ENCODE results near the gene NOS1. TPM values are rescaled to one million over a fixed set of nuclear protein-coding genes. Genes with fewer than 3 reads are reported as not detected.

Gene NOS1
- total and polyA plus RNA-seq, 2 donors (not counting 1 experiment from before 2014, with no cell fraction given) = under 0.01 TPM; not detected in 1

DNA sequence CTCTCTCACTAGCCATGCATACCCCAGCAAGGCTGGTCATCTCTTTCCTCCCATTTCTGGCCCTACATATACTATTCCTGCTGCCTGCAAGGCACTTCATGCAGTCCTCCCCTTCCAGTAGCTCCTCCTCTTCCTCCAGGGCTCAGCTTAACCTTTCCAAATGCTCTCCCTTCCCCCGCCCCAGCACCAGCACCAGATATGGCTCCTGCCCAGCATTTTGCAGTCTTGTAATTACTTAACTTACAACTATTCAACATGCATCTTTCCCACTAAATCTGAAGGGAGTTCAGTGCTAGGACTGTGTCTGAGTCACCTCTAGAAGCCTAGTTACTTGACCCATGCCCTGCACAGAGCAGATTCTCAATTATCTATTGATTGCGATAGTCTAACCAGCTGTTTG lies 169.4 kb downstream of the NOS1 start:
- no peak overlapping the region for H2AFZ ChIP-seq (ENCODE audit: low read length)
- no peaks in the 10 kb centered on the region for H3K27me3 ChIP-seq (ENCODE audit: control insufficient read depth, insufficient read depth, low read length)
- no peaks in the 10 kb centered on the region for H3K4me1 ChIP-seq (ENCODE audit: control insufficient read depth, extremely low read depth, insufficient read depth, low read length)
- no peak overlapping the region for H3K4me2 ChIP-seq (ENCODE audit: extremely low read depth, insufficient read depth, low read length)
- H4K20me1 ChIP-seq (ENCODE audit: control insufficient read depth, extremely low read depth, insufficient read depth, low read length) = no peaks in the 10 kb centered on the region
- peaks cover 14% of the 10 kb centered on the region for H3K79me2 ChIP-seq (ENCODE audit: control insufficient read depth, insufficient read depth, low read length)
- H3K9me3 ChIP-seq (ENCODE audit: control insufficient read depth, insufficient read depth, low read depth, low read length) = no peaks in the 10 kb centered on the region
- DNase-seq (ENCODE audit: low read depth in 2 of 2) = no peak
- no peaks in the 10 kb centered on the region for H3K36me3 ChIP-seq (ENCODE audit: control insufficient read depth, insufficient read depth, low read length)
- H3K4me3 ChIP-seq (replicated peaks in 1 of 4; ENCODE audit: control extremely low read depth in 1 of 4, insufficient read depth in 1 of 4, low read depth in 3 of 4, low read length in 4 of 4) = no peak overlapping the region
- no peak overlapping the region for H3K9ac ChIP-seq (ENCODE audit: insufficient read depth, low read length)
- TF ChIP-seq EZH2 (IDR thresholded peaks at IDR 0.05; ENCODE audit: low read length, missing control alignments) = no peak
- TF ChIP-seq, protein P1, sequence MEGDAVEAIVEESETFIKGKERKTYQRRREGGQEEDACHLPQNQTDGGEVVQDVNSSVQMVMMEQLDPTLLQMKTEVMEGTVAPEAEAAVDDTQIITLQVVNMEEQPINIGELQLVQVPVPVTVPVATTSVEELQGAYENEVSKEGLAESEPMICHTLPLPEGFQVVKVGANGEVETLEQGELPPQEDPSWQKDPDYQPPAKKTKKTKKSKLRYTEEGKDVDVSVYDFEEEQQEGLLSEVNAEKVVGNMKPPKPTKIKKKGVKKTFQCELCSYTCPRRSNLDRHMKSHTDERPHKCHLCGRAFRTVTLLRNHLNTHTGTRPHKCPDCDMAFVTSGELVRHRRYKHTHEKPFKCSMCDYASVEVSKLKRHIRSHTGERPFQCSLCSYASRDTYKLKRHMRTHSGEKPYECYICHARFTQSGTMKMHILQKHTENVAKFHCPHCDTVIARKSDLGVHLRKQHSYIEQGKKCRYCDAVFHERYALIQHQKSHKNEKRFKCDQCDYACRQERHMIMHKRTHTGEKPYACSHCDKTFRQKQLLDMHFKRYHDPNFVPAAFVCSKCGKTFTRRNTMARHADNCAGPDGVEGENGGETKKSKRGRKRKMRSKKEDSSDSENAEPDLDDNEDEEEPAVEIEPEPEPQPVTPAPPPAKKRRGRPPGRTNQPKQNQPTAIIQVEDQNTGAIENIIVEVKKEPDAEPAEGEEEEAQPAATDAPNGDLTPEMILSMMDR (conservative IDR thresholded peaks at IDR 0.05 in 1 of 2, IDR thresholded peaks at IDR 0.05 in 1 of 2; ENCODE audit: low read depth in 1 of 2, low read length in 2 of 2) = no peak
- H3K27ac ChIP-seq (ENCODE audit: insufficient read depth, low read length) = no peak overlapping the region

DNA sequence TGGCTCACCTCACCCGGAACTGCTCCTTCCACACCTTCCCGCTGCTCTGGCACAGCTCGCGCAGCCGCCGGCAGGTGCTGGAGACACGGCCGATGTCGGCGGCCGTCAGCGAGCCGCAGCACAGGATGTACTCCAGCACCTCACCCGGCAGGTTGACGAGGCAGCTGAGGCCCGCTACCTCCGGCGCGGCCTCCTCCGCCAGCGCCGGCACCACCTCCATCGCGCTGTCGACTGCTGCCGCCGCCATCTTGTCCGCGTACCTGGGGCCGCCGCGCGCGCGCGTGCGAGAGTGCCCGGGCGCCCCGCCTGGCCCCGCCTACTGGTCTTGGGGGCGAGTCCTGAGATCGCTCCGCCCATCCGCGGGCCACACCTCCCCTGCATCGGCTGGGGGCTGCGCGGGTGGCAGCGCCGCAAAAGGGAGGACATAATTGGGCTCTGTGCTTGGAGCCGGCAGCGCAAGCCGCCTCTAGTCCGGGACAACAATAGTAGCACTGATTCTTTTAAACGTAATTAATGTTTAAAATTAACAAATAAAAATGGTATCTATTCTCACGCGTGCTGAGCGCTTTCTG lies 171.1 kb downstream of the NOS1 start, which contains the start of gene FBXO21:
TSS of gene FBXO21 (minus strand) at position 261 of the 572 bp plus-strand sequence. CDS start at position 247, 14 bp downstream.
- Histone ChIP-seq H4K20me1 (ENCODE audit: control insufficient read depth, extremely low read depth, insufficient read depth, low read length) (no peaks in the 10 kb centered on the region), H2AFZ (ENCODE audit: low read length) (peak within 1 kb of the TSS; percentile 96), H3K27me3 (ENCODE audit: control insufficient read depth, insufficient read depth, low read length) (no peaks in the 10 kb centered on the region), H3K36me3 (ENCODE audit: control insufficient read depth, insufficient read depth, low read length) (no peaks in the 10 kb centered on the region), H3K4me3 (replicated peaks in 1 of 4; ENCODE audit: control extremely low read depth in 1 of 4, insufficient read depth in 1 of 4, low read depth in 3 of 4, low read length in 4 of 4) (peak within 1 kb of the TSS; percentile 82 to 94 (median 84)), H3K9me3 (ENCODE audit: control insufficient read depth, insufficient read depth, low read depth, low read length) (no peaks in the 10 kb centered on the region), H3K27ac (ENCODE audit: insufficient read depth, low read length) (peak within 1 kb of the TSS; percentile 58), H3K4me2 (ENCODE audit: extremely low read depth, insufficient read depth, low read length) (peak within 1 kb of the TSS; percentile 96), H3K9ac (ENCODE audit: insufficient read depth, low read length) (peak within 1 kb of the TSS; percentile 71), H3K4me1 (ENCODE audit: control insufficient read depth, extremely low read depth, insufficient read depth, low read length) (no peaks in the 10 kb centered on the region), H3K79me2 (ENCODE audit: control insufficient read depth, insufficient read depth, low read length) (peaks cover 14% of the 10 kb centered on the region)
- peak; percentile 75 to 79 for DNase-seq (ENCODE audit: low read depth in 2 of 2)
- TF ChIP-seq EZH2 (IDR thresholded peaks at IDR 0.05; ENCODE audit: low read length, missing control alignments) = no peak
- TF ChIP-seq, protein P1 (conservative IDR thresholded peaks at IDR 0.05 in 1 of 2, IDR thresholded peaks at IDR 0.05 in 1 of 2; ENCODE audit: low read depth in 1 of 2, low read length in 2 of 2) = no peak

DNA sequence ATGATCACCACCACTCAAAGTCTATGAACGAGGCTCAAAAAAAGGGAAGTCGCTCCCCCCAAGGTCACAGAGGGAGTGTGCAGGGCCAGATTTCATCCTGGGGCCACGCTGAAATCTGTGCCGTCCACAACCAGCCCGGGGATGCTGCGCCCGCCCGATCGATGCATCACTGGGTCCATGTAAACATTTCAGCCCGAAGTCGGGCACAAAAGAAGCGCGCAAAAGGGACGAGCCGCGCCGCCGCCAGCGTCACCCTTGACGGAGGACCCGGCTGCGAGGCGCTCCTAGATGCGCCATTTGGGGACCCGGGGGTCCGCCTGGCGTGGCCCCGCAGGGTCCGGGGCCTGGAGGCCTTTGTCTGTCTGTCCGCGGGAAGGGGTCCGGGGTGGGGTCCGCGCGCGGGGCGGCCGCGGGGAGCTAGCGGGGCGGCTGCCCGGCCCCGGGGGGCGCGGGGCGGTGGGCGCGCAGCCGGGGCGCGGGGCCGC lies 171.7 kb downstream of the NOS1 start:
- Histone ChIP-seq H3K79me2 (ENCODE audit: control insufficient read depth, insufficient read depth, low read length) (peaks cover 14% of the 10 kb centered on the region), H3K9me3 (ENCODE audit: control insufficient read depth, insufficient read depth, low read depth, low read length) (no peaks in the 10 kb centered on the region)
- peak; percentile 35 to 40 for DNase-seq (ENCODE audit: low read depth in 2 of 2)

More for the DNA sequence above, 171.7 kb downstream of the NOS1 start:
- H3K36me3 ChIP-seq (ENCODE audit: control insufficient read depth, insufficient read depth, low read length) = no peaks in the 10 kb centered on the region
- H2AFZ ChIP-seq (ENCODE audit: low read length) = peak overlapping the region; percentile 96
- TF ChIP-seq, protein P1 (conservative IDR thresholded peaks at IDR 0.05 in 1 of 2, IDR thresholded peaks at IDR 0.05 in 1 of 2; ENCODE audit: low read depth in 1 of 2, low read length in 2 of 2) = no peak
- TF ChIP-seq EZH2 (IDR thresholded peaks at IDR 0.05; ENCODE audit: low read length, missing control alignments) = no peak
- H3K4me1 ChIP-seq (ENCODE audit: control insufficient read depth, extremely low read depth, insufficient read depth, low read length) = no peaks in the 10 kb centered on the region
- peak overlapping the region; percentile 96 for H3K4me2 ChIP-seq (ENCODE audit: extremely low read depth, insufficient read depth, low read length)
- H3K27ac ChIP-seq (ENCODE audit: insufficient read depth, low read length) = peak overlapping the region; percentile 58
- peak overlapping the region; percentile 71 for H3K9ac ChIP-seq (ENCODE audit: insufficient read depth, low read length)
- no peaks in the 10 kb centered on the region for H4K20me1 ChIP-seq (ENCODE audit: control insufficient read depth, extremely low read depth, insufficient read depth, low read length)
- H3K4me3 ChIP-seq (replicated peaks in 1 of 4; ENCODE audit: control extremely low read depth in 1 of 4, insufficient read depth in 1 of 4, low read depth in 3 of 4, low read length in 4 of 4) = peak overlapping the region; percentile 82 to 94 (median 84)
- H3K27me3 ChIP-seq (ENCODE audit: control insufficient read depth, insufficient read depth, low read length) = no peaks in the 10 kb centered on the region

All from fibroblast of lung (primary cell).